Measurements from ENCODE around the gene MORC1.

- no peak for TF ChIP-seq CTCF (IDR thresholded peaks at IDR 0.05)
- TF ChIP-seq POLR2A (IDR thresholded peaks at IDR 0.05): no peak
These were observed 119.5 kb downstream of the MORC1 start for GRCh38 chr3:108998436-108998835.
